T follicular helper cell (primary cell): Measurements from ENCODE around the gene GPR183.

Experiments
- DNase-seq: peaks from one replicate; pipeline ENCODE4 v3.0.0-alpha.2; 2020; ENCODE audit warnings: low read depth

GPR183 gene

DNA sequence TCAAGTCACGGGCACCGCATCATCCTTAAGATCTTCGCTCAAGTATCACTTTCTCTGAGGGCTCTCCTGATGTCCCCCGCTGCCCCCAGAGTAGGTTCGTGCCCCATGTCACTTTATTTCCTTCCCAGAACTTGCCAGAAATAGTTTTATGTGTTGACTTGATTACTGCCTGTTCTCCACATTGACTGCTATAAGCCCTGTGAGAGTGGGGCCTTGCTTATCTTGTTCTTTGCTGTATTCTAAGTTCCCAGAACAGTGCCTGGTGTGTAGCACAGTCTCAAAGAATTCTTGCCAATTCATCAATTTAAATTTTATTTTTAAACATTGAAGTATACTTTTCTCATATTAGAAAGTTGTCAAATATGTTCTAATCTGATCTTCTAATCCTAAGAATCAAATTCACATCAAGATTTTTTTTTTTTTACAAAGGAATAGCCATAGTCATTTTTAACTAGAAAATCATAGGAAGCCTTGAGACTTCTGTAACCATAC, 32.1 kb upstream of the GPR183 start:
- no peak for DNase-seq

DNA sequence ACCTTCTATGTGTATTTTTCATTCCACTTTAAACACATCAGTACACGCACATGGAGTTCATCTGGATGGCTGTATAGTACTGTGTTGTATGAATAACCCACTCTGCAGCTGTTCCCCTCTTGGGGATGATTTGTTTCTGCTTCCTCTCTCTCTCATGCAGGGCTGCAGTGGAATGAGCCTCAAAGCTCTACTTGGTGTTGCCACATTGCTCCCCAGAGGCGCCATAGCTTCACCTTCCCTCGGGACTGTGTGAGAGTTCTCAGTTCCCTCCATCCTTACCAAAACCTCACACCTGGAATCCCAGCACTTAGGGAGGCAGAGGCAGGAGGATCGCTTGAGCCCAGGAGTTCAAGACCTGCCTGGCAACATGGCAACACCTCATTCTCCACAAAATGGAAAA, 28.4 kb upstream of the GPR183 start:
- no peak for DNase-seq

DNA sequence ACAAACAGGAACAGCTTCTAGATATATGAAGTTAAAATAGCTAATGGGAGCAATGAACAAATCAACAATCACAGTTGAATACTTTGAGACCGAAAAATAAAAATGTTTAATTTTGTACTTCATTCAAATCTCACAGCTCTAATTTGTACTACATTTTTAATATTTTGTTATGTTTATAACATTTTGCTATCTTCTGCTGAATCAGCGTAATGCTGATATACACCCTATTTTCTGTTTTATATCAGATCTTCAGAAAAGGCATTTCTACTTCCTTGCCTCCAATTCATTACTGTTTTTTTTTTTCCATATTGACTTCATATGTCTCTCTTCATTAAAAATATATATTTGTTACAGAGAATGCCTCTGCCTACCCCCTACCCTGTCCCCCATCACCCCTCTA, 27.9 kb upstream of the GPR183 start:
- no peak for DNase-seq

DNA sequence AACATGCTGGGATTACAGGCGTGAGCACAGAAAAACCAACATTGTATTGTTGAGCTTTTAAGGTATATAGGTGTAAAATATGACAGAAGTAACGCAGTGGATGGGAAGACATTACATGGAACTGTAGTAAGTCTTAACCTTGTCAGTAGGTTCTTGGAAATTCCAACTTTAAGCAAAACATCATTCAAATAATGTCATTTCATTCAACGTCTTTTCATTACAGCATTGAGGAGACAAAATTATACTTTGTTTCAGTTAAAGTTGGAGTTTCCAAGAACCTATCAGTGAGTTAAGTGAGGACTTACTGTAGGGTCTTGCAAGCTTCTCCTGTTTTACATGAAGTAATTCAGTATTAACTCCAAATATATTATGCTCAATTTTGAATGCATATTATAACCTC, 27.0 kb upstream of the GPR183 start:
- DNase-seq, result no peak

DNA sequence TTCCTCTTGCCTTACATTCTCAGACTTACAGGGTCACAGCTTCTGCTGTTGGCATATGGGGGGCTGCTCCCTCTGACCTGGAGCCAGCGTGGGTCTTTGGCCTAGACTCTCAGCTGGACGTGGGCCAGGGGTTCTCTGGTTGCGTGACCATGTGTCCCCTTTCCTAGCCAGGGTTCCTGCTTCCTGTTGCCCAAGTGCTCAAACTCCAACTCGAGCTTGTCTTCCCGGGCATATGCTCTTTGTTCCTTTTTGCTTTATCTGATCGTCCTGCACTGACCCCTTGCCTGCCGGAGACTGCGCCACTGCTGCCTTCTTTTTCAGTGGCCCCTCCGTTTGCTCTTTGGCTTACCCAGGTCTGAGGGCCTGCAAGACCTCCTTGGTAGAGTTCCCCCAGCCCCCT, 25.3 kb upstream of the GPR183 start:
- no peak for DNase-seq

DNA sequence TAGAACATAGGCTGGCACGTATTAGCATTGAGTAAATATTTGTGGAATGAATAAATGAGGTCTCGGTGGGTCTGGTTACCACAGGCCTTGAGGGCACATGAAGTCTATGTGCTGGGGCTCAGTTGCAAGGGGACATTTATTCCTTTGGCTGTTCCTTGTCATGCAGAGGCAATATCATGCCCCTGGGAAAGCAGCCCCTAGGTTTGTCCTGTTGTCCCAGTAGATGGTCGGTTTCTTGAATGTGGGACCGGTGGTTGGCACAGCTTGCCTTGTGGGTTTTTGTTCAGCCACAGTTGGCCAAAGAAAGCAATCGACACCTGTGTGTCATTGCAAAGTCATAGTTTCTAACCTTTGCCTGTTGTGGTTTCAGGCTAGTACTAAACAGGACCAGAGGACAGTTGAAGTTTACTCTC, 24.7 kb upstream of the GPR183 start:
- DNase-seq, result no peak

DNA sequence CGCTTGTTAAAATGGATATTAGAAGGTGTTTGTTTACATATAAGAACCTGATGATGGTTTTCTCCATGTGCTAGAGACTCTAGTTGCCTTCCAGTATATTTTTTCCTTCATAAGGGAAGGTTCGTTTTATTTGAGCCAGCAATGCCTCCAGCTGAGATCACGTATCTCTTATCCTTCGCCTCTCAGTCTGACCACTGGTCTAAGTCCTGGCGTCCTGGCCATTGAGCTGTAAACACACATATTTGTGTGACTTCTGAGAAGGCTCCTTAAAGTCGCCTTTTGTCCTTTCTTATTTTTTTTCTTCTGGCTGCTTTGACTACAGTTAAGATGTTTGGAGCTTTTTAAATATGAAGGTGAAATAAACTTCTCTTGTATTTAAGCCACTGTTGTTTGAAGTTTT, 23.7 kb upstream of the GPR183 start:
- no peak for DNase-seq

DNA sequence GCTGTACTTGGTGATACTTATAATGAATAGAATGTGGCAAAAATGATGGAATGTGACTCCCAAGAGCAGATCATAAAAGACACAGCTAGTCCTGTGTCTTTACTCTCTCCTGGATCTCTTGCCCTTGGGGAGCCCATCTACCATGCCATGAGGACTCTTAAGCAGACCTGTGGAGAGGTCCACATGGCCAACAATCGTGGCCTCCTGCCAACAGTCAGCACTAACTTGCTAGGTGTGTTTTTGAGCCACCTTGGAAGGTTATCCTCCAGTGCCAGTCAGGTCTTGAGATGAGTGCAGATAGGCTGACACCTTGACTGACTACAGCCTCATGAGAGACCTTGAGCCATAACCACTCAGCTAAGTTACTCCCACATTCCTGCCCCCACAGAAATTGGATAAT, 22.3 kb upstream of the GPR183 start:
- no peak for DNase-seq

DNA sequence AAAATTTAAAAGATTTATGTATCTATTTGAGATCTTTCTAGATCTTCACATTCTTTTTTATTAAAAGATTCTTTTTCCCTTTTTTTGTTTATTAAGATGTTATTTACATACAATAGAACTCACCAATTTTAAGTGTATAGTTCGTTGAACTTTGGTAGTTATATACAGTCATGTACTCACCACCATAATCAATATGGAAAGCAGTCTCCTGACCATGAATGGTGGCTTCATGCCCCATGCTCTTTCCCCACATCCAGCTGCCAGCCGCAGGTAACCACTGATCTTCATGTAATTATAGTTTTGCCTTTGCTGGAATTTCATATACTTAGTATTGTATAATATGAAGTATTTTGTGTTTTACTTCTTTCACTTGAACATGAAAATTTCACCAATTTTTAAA, 20.6 kb upstream of the GPR183 start:
- DNase-seq, result no peak

DNA sequence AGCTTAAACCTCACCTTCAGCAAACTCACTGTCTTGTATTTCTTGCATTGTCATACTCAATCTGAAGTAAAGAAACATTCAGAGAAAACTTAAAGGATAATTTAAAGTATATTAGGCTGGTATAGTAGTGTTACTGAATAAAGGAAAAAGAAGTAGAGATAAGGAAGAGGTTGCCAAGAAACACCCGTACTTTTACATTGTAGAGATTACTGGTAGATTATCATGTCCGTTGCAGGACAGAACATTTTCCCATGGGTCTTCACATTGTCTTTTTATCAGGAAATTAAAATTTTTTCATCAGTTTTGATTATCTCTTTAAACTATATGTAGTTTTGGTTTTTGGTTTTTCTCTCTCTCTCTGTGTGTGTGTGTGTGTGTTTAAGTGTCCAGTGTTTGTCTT, 19.9 kb upstream of the GPR183 start:
- DNase-seq, result no peak

DNA sequence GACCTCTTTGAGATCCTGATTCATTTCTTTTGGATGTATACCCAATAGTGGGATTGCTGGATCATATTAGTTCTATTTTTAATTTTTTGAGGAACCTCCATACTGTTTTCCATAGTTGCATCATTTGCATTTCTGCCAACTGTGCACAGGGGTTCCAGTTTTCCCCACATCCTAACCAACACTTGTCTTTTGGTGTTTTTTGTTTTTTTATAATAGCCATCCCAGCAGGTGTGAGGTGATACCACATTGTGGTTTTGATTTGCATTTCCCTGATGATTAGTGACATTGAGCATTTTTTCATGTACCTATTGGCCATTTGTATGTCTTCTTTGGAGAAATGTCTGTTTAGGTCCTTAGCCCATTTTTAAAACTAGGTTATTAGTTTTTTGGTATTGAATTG, 18.8 kb upstream of the GPR183 start:
- no peak for DNase-seq

DNA sequence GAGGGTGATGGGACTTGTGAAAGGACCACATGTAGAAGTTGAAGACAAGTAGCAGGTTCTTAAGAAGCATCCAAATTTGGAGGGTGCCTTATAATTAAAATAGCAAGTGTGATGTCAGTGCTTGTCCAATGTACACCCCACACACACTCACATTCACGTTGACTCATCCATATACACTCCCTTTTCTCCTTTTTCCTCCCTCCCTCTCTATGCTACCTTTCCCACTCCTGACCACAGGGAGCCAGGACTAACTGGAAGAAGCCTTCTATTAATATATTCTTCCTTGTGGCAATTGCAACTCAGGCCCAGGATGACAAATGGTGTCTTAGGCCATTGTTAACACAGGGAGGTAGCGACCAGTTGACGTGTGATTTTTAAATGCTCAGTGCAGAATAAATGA, 16.3 kb upstream of the GPR183 start:
- no peak for DNase-seq

DNA sequence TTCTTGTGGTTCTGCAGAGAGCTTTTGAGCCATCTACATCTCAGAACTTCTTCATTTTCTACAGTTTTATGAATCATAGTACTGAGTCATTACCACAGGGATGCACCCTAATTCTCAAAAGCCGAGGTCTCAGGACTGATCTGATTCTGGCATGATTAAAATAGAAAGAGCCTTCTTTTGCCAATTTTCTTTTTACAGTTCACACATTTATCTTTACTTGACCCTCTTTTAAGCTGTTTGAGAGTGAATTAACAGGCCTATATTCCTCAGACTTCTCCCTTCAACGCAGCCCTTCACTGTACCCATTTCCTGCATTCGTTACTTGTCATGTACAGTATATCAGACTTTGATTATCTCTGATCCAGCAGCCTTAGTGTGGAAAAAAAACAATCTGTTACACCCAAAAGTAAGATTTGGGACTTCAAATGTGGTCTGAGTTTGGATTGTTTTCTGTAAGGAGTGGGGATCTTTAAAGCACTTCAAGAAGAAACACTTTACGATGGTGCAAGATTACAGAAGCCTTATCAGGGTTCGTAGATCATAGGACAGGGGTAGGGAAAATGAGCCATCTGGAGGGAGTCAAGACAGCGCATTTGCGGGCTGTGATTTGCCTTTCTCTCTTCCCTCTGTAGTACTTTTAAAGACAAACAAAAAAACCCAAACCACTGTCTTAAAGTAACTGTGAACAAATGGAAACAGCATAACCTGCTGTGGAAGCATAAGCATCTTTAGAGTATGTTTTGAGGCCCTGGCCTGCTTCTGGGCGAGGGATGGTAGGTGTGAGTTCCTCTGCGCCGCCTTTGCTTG, 15.3 kb upstream of the GPR183 start:
- no peak for DNase-seq

DNA sequence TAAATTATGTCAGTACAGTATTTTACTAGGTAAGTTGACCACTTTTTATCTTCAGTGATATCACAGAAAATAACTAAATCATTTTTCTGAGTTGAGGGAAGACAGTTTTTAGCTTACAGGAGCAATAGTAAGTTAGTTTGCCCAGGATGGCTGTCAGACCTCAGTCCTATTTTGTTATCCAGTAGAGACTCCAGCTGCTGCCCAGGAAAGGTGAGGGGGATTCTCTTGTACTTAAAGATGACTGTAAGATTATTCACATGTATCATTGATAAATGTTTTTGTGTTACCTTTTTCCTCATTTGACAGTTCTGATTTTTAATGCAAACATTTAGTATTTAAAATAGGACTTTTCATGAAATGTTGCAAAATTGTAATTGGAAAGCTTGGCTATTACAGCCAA, 14.5 kb upstream of the GPR183 start:
- DNase-seq, result no peak

DNA sequence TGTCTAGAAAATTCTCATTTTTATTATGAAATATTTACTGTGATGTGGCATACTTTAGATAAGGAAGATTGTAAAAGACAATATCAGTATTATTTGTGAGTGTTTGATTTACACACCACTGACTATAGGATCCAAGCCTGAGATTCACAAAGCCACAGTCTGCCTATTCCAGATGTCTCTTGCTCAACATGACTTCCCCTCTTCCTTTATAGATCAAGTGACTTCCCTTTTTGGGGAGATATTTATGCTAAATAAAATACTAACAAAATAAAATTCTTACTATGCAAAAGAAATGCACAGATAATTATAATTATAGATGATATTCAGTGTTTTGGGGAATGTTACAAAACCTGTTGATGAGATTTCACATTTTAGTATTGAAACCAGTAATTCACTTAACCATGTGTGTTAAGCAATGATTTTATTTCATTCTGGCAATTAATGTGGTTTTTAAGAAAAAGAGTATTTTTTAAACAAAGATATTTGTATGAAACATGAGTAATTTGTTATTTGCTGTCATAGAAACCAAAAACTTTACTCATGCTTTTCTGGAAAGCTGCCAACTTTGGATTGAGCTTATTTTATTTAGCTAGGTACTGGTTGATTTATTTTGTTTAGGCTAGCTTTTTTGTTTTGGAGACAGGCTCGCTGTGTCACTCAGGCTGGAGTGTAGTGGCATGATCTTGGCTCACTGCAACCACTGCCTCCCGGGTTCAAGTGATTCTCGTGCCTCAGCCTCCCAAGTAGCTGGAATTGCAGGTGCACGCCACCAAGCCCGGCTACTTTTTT, 13.7 kb upstream of the GPR183 start:
- DNase-seq, result peak; percentile 34

DNA sequence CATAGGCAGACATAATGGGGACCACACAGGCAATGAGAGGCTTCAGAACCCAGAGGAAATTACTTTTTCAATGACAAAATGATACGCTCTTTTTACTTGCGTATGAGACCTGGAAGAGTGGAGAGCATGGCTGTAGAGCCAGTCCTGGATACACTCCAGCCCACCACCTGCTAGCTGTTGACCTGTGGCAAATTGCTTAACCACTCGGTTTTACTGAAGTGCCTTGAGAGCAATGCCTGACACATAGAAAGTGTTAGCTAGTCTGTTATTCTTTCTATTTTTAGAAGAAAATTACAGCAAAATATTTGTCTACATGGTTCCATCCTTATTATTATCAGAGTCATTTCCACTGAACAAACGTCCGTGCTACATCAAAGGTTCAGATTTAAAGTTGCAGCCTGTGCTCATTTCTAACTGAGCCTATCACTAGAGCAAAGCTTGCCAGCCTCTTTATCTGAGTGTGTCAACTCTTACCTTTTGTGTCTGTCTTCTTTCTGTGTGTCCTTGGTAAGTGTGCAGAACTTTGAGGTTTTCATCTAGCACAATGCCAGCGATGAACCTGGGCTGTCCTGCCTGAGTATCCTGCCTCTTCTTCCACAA, 9.6 kb upstream of the GPR183 start:
- DNase-seq, result no peak

DNA sequence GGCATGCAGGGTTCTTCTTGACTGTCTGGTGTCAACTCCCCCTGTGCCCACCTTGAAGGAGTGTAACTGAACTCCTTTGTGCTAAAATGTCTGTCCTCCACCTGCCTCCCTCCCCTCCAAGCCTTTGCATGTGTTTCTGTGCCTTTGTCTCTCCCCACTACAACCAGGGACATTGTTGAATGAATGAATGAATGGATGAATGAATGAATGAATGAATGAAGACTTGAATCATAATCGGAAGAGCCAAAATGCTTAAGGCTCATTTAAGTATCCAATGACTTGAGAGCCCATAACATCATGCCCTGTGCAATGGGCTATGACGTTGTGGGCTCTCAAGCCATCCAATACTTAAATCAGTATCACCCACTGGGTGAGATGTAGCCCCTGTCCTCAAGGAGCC, 9.0 kb upstream of the GPR183 start:
- DNase-seq, result no peak

DNA sequence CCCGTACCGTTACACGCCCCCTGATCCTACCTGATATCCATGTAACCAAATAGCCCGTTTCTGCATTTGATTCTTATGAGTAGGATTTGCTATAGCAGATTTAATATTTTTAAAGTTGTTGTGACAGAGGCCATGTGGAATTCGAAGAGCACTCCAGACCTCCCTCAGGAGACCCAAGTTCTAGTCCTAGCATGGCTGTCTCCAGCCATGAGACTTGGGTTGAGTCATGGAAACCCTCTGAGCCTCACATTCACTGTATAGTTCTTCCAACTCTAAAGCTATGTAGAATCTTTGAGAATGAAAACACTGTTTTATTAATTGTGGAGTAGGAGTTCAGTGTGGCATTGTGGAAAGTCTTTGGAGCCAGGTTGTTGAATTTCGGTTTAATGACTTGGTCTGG, 8.0 kb upstream of the GPR183 start:
- DNase-seq, result no peak

DNA sequence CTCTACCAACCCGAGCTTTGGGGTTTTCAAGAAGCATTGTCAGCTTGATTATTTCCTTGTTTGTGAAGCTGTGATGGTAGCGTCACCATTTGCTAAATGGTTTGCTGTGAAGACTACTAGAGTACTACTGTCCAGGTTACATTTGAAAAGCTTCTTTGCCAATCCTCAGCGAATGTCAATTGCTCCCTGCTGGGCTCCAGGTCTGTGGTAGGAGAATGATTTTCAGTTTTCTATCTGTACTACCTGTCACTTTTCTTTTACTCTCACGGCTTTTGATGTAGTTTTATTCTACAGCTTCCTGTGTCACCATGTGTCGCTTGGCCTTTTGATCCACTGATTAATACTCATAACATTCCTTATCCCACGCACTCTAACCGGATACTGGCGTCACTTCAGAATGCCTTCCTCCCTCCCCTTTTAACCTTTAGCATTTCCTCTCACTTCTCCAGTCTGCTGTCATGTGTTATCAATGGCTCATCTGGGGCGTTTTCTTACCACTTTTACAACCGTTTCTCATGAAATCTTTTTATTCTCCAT, 7.5 kb upstream of the GPR183 start:
- DNase-seq, result peak; percentile 50

DNA sequence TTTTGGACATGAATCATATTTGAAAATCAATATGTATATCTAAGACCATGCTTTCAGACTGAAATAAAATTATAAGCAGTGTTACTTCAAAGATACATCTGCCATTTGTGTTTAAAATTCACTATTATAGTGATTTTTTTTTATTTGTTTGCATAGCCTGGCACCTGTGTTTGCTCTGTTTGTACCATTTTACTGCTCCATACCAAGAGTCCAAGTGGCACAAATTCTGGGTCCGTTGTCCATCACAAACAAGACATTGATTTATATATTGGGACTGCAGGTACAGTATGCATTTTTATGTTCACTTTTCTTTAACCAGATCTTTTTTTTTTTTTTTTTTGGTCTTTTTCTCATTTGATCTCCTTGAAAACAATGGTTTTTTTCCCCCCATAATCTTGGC, 6.7 kb upstream of the GPR183 start:
- no peak for DNase-seq

DNA sequence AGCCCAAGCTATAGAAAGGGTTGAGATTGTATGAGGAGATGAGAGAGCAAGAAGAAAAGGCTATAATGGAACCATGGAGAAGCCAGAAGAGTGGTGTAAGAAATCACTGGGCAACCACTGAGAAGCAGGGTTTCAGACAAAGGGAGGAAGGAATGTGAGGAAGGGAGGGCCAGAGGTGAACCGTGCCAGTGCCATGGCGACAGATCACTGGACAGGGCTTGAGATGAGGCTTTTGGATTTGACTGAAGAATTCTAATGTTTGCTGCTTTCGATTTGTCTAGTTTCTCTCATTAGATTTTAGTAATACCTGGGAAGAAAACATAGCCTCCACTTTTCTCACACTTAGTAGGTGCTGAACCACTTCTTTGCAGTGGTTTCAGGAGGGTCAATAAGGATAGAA, 6.3 kb upstream of the GPR183 start:
- DNase-seq, result no peak

DNA sequence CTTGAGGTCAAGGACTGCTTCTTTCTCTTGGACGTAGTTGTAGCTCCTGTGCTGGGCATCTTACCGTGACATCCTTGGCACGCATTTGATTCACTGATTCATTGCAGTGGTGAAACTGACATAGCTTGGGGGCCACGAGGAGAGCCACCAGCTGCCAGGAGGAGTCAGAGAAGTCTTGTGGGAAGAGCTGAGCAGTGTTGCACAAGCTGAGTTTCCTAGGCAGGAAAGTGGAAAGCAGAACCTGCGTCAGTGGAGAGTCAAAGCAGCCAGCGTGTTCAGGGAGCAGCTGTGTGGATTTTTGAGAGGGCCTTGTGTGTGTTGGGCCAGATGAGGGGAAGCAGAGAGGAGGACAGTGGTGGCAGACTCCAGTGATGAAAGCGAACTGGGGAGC, 5.3 kb upstream of the GPR183 start:
- no peak for DNase-seq
